MM.1S (cell line): ENCODE data around the gene SYTL2.

ENCODE experiments used
- DNase-seq: peaks from one replicate; pipeline ENCODE4 v3.0.0-alpha.2; 2015
- H2AFZ ChIP-seq: fragments of 300-600 bp; sonication (generic); 2 replicates; pipeline ENCODE4 v1.6.0; 2016; ENCODE audit warnings: antibody characterized with exemption, low read length
- H3F3A ChIP-seq: fragments of 300-600 bp; sonication (generic); 2 replicates; pipeline ENCODE4 v1.6.1; 2016; ENCODE audit warnings: mild to moderate bottlenecking, antibody characterized with exemption, low read length, moderate library complexity, mixed read lengths; ENCODE audit not compliant: insufficient read depth
- H3K27ac ChIP-seq: fragments of 300-600 bp; sonication (generic); 2 replicates; pipeline ENCODE4 v1.5.1; 2016; ENCODE audit warnings: mild to moderate bottlenecking, low read length
- H3K27me3 ChIP-seq: fragments of 300-600 bp; sonication (generic); replicated peaks from 2 replicates; pipeline ENCODE4 v1.6.0; 2016; ENCODE audit warnings: low read length; ENCODE audit not compliant: insufficient read depth
- H3K36me3 ChIP-seq: fragments of 300-600 bp; sonication (generic); replicated peaks from 2 replicates; pipeline ENCODE4 v1.6.1; 2016; ENCODE audit warnings: mild to moderate bottlenecking, low read length, mixed read lengths; ENCODE audit not compliant: insufficient read depth
- H3K4me1 ChIP-seq: fragments of 300-600 bp; sonication (generic); 2 replicates; pipeline ENCODE4 v1.6.1; 2016; ENCODE audit warnings: low read length, mixed read lengths
- H3K4me2 ChIP-seq: fragments of 300-600 bp; sonication (generic); 2 replicates; pipeline ENCODE4 v1.6.0; 2016; ENCODE audit warnings: low read depth, low read length
- H3K4me3 ChIP-seq: fragments of 300-600 bp; sonication (generic); 2 replicates; pipeline ENCODE4 v1.5.1; 2016; ENCODE audit warnings: low read length, mixed read lengths
- H3K79me2 ChIP-seq: fragments of 300-600 bp; sonication (generic); 2 replicates; pipeline ENCODE4 v1.6.1; 2016; ENCODE audit warnings: mixed run types, low read length, mixed read lengths
- H3K9ac ChIP-seq: fragments of 300-600 bp; sonication (generic); 2 replicates; pipeline ENCODE4 v1.6.1; 2016; ENCODE audit warnings: low read length, mixed read lengths
- H3K9me2 ChIP-seq: fragments of 300-600 bp; sonication (generic); replicated peaks from 2 replicates; pipeline ENCODE4 v1.6.1; 2016; ENCODE audit warnings: mild to moderate bottlenecking, low read length, mixed read lengths; ENCODE audit not compliant: insufficient read depth
- H3K9me3 ChIP-seq: fragments of 300-600 bp; sonication (generic); replicated peaks from 2 replicates; pipeline ENCODE4 v1.6.1; 2016; ENCODE audit warnings: mild to moderate bottlenecking, low read length, mixed read lengths; ENCODE audit not compliant: insufficient read depth
- H4K20me1 ChIP-seq: fragments of 300-600 bp; sonication (generic); 2 replicates; pipeline ENCODE4 v1.6.1; 2016; ENCODE audit warnings: mild to moderate bottlenecking, low read length, moderate library complexity, mixed read lengths; ENCODE audit not compliant: insufficient read depth
- CTCF ChIP-seq: fragments of 300-600 bp; sonication (generic); IDR thresholded peaks from 2 replicates; pipeline ENCODE4 v1.5.1; 2016; ENCODE audit warnings: antibody characterized with exemption, low read length, mixed read lengths
- EZH2 ChIP-seq: fragments of 300-600 bp; sonication (generic); optimal IDR thresholded peaks from 2 replicates; pipeline ENCODE3; 2017; ENCODE audit warnings: low read depth, mild to moderate bottlenecking, antibody characterized with exemption, low read length, mixed read lengths
- EZH2phosphoT487 ChIP-seq: fragments of 300-600 bp; sonication (generic); IDR thresholded peaks from 2 replicates; pipeline ENCODE4 v1.6.1; 2018; ENCODE audit warnings: antibody characterized with exemption, low read length

The SYTL2 gene

DNA sequence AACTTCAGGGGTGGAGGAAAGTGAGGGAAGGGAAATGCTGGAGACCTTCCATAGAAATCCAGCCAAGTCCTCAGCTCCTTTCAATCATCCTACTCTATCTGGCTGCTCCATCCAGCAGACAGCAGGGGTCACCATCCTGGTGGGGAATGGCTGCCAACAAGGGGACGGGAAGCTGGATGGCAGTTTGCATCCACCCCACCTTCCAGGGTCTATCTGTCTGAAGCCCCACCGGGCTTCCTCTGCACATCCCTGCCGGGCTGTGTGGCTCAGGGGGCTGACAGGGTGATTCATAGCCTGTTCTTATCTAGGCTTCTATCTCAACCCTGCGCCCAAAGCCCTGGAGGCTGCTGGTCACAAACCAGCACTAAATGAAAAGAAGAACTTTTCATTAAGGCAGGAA lies 1.1 kb downstream of the SYTL2 start:
- TF ChIP-seq EZH2phosphoT487 (no peak), EZH2 (no peak), CTCF (no peak)
- H3K79me2 ChIP-seq, result no peaks in the 10 kb centered on the region
- 0 out of 2 replicates have a peak overlapping the region, but pooled peaks have one; percentile 76 for H3K4me3 ChIP-seq
- no peak overlapping the region for H2AFZ ChIP-seq
- peaks cover 14% of the 10 kb centered on the region; the same call in 1 of the 2 replicates for H3K4me1 ChIP-seq
- H3F3A ChIP-seq, result no peaks in the 10 kb centered on the region
- H4K20me1 ChIP-seq, result no peaks in the 10 kb centered on the region
- H3K27ac ChIP-seq, result no peak overlapping the region
- no peaks in the 10 kb centered on the region for H3K36me3 ChIP-seq
- DNase-seq, result no peak
- H3K4me2 ChIP-seq, result peak overlapping the region; percentile 17; the same call in 1 of the 2 replicates
- no peaks in the 10 kb centered on the region for H3K9me2 ChIP-seq
- H3K9ac ChIP-seq, result no peak overlapping the region
- no peaks in the 10 kb centered on the region for H3K9me3 ChIP-seq
- H3K27me3 ChIP-seq, result no peaks in the 10 kb centered on the region

DNA sequence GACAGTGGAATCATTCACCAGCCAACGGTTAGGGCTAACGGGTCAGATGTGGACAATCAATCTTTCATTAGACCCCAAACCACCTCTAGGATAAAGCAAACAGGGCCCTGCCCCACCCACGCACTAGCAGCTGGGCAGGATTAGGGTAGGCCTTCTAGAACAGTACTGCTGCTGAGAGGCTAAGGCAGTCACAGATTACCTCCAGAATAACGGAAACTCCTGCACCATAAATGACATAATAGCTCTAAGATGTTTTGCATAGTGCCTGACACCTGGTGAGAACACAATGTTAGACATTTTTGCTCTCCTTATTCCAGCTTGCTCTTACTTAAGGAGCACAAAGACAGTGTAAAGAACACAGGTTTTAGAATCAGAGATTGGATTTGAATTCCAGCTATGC lies 1.8 kb downstream of the SYTL2 start:
- H3K9ac ChIP-seq, result no peak overlapping the region
- H3K36me3 ChIP-seq, result no peaks in the 10 kb centered on the region
- no peaks in the 10 kb centered on the region for H3K27me3 ChIP-seq
- no peak for TF ChIP-seq EZH2phosphoT487
- no peak for TF ChIP-seq EZH2
- TF ChIP-seq CTCF, result no peak
- no peaks in the 10 kb centered on the region for H4K20me1 ChIP-seq
- H3K27ac ChIP-seq, result no peak overlapping the region
- no peaks in the 10 kb centered on the region for H3K9me3 ChIP-seq
- no peak for DNase-seq
- H2AFZ ChIP-seq, result no peak overlapping the region
- H3K4me1 ChIP-seq, result peaks cover 14% of the 10 kb centered on the region; the same call in 1 of the 2 replicates
- no peaks in the 10 kb centered on the region for H3K79me2 ChIP-seq
- H3K9me2 ChIP-seq, result no peaks in the 10 kb centered on the region
- no peaks in the 10 kb centered on the region for H3F3A ChIP-seq
- H3K4me3 ChIP-seq, result no peak overlapping the region
- H3K4me2 ChIP-seq, result no peak overlapping the region

DNA sequence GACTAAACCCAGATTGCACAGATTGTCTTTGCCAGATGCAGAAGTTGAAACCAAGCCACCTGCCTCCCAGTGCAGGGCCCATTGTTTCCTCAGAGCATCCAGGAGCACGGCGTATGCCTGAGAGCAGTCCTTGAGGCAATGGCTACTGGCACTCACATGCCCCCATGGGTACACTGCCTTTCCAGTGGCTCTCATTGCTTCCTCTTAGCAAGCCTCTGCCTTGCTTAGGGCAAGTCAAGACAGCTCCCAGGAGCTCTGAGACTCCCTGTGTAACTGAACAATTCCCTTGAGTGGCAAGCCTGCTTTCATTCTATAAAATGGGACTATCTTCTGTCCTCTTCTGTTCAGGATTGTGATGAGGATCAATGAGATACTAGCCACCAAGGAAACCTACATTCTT lies 4.1 kb downstream of the SYTL2 start:
- Histone ChIP-seq H2AFZ (no peak overlapping the region), H3K9ac (no peak overlapping the region), H3K27me3 (no peaks in the 10 kb centered on the region), H3K79me2 (no peaks in the 10 kb centered on the region), H3K9me3 (no peaks in the 10 kb centered on the region), H3K4me2 (no peak overlapping the region), H3K4me1 (peaks cover 22% of the 10 kb centered on the region), H3K9me2 (no peaks in the 10 kb centered on the region), H4K20me1 (no peaks in the 10 kb centered on the region), H3F3A (no peaks in the 10 kb centered on the region), H3K4me3 (no peak overlapping the region), H3K36me3 (no peaks in the 10 kb centered on the region), H3K27ac (no peak overlapping the region)
- TF ChIP-seq EZH2 (no peak), EZH2phosphoT487 (no peak), CTCF (no peak)
- no peak for DNase-seq
